Measurements from ENCODE around the gene DPP7. TPM values are rescaled to one million over a fixed set of nuclear protein-coding genes. Genes with fewer than 3 reads are reported as not detected.

Gene DPP7
- total RNA-seq, 2 experiments from 2014 or later: 154 to 182 TPM

DNA sequence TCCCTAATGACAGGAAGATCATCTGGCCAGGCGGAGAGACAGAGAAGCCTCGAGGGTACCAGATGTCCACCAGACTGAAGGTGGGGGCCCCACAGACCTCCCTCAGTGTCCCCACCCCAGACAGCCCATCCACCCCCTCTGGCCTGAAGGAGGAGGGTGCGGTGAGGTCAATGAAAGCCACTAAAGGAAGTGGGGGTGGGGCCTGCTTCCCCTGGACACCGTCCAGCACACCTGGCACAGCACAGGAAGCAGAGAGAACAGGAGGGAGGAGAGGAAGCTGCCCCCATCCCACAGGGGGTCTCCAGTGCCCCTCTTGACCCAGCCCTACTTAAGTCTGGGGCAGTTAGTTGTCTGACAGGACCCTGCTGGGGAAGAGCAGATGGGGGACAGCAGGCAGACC lies 44.1 kb upstream of the DPP7 start:
- intact Hi-C loops (cut with micrococcal nuclease; ENCODE audit: unreplicated experiment): loop anchor here (10.0 kb wide), 1 partner anchor 614 kb away; the partner anchor contains the start of gene NOTCH1
- CTCF ChIA-PET (ENCODE audit: unreplicated experiment): no interaction called here
- no peaks in the 10 kb centered on the region for H3K79me2 ChIP-seq (ENCODE audit: insufficient read depth, low read depth, low read length)
- no TSS peak for BruUV-seq (replicated peaks)
- H3K4me1 ChIP-seq (ENCODE audit: insufficient read depth, low read length, poor library complexity, severe bottlenecking): peaks cover 30% of the 10 kb centered on the region
- H4K20me1 ChIP-seq (ENCODE audit: insufficient read depth, low read length): no peaks in the 10 kb centered on the region
- H3K4me2 ChIP-seq (ENCODE audit: low read length): peak overlapping the region; percentile 23
- no peak overlapping the region for H3K4me3 ChIP-seq (ENCODE audit: low read depth, low read length, poor library complexity, severe bottlenecking)
- no peaks in the 10 kb centered on the region for H3K9me2 ChIP-seq (ENCODE audit: insufficient read depth, low read length)
- H3K27ac ChIP-seq (ENCODE audit: low read depth, low read length, poor library complexity, severe bottlenecking): no peak overlapping the region
- H3K36me3 ChIP-seq (ENCODE audit: insufficient read depth, low read length): no peaks in the 10 kb centered on the region
- no peaks in the 10 kb centered on the region for H3K9me3 ChIP-seq (ENCODE audit: low read length)
- TF ChIP-seq EZH2phosphoT487 (IDR thresholded peaks at IDR 0.05; ENCODE audit: borderline replicate concordance, low read depth, low read length): no peak
- TF ChIP-seq, protein P1, sequence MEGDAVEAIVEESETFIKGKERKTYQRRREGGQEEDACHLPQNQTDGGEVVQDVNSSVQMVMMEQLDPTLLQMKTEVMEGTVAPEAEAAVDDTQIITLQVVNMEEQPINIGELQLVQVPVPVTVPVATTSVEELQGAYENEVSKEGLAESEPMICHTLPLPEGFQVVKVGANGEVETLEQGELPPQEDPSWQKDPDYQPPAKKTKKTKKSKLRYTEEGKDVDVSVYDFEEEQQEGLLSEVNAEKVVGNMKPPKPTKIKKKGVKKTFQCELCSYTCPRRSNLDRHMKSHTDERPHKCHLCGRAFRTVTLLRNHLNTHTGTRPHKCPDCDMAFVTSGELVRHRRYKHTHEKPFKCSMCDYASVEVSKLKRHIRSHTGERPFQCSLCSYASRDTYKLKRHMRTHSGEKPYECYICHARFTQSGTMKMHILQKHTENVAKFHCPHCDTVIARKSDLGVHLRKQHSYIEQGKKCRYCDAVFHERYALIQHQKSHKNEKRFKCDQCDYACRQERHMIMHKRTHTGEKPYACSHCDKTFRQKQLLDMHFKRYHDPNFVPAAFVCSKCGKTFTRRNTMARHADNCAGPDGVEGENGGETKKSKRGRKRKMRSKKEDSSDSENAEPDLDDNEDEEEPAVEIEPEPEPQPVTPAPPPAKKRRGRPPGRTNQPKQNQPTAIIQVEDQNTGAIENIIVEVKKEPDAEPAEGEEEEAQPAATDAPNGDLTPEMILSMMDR (conservative IDR thresholded peaks at IDR 0.05; ENCODE audit: low read length): no peak
- DNase-seq (ENCODE audit: low spot score): no peak
- POLR2A ChIA-PET: interaction anchor here (0.8 kb wide), 1 partner anchor 8 kb away, joined by 5 read pairs; no protein-coding TSS in a partner anchor
- no peak overlapping the region for H2AFZ ChIP-seq (ENCODE audit: low read length)

DNA sequence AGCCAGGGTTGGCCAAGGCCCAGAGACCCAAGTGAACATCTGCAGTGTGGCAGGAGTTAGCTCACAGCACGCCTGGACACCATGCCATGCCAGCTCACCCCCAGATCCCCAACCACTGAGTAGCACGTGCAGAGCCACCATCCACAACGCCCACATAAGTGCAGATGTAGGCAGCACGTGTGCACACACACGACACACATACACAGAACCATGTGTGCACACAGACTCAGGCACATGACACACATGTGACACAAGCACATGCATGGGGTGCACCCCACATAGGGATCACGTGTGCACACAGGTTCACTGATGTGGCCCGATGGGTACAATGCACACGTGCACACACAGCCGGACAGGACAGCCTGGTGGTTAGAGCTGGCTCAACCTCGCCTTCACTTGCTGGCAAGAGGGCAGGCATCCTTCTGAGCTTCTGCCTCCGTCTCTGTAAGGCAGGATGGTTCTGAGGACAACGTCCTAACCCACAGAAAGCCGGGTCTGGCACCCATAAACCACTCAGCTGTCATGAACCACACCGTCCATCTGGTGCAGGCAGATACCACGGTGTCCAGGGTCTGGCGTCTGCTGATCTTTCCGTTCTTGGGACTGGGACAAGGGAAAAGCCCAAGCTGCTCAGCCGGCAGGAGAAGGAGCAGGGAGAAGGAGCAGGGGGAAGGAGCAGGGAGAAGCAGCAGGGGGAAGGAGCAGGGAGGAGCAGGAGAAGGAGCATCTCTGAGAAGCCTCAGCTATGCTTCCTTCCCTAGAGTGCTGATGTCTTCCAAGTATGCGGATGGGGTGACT lies 43.3 kb upstream of the DPP7 start:
- no peak for DNase-seq (ENCODE audit: low spot score)
- CTCF ChIA-PET (ENCODE audit: unreplicated experiment): no interaction called here
- Histone ChIP-seq H3K4me2 (ENCODE audit: low read length) (no peak overlapping the region), H2AFZ (ENCODE audit: low read length) (no peak overlapping the region), H3K4me1 (ENCODE audit: insufficient read depth, low read length, poor library complexity, severe bottlenecking) (peaks cover 30% of the 10 kb centered on the region), H3K9me2 (ENCODE audit: insufficient read depth, low read length) (no peaks in the 10 kb centered on the region), H3K79me2 (ENCODE audit: insufficient read depth, low read depth, low read length) (no peaks in the 10 kb centered on the region), H3K4me3 (ENCODE audit: low read depth, low read length, poor library complexity, severe bottlenecking) (no peak overlapping the region), H3K9me3 (ENCODE audit: low read length) (no peaks in the 10 kb centered on the region), H3K27ac (ENCODE audit: low read depth, low read length, poor library complexity, severe bottlenecking) (no peak overlapping the region), H3K36me3 (ENCODE audit: insufficient read depth, low read length) (no peaks in the 10 kb centered on the region), H4K20me1 (ENCODE audit: insufficient read depth, low read length) (no peaks in the 10 kb centered on the region)
- BruUV-seq (replicated peaks): no TSS peak
- TF ChIP-seq, protein P1 (conservative IDR thresholded peaks at IDR 0.05; ENCODE audit: low read length): no peak
- TF ChIP-seq EZH2phosphoT487 (IDR thresholded peaks at IDR 0.05; ENCODE audit: borderline replicate concordance, low read depth, low read length): no peak
- POLR2A ChIA-PET: interaction anchor here (1.0 to 1.2 kb wide), 2 partner anchors 25 to 31 kb away, joined by 3 read pairs; partner anchors contain the start of genes ANAPC2 and SSNA1
- intact Hi-C loops (cut with micrococcal nuclease; ENCODE audit: unreplicated experiment): loop anchor here (10.0 kb wide), 1 partner anchor 613 kb away; the partner anchor contains the start of gene NOTCH1

Measured in OCI-LY7 (cell line).